ENCODE results near the gene C12orf42. TPM values are rescaled to one million over a fixed set of nuclear protein-coding genes. Genes with fewer than 3 reads are reported as not detected.

Gene C12orf42
- total RNA-seq, 1 experiment from 2014 or later, result 0.37 TPM

DNA sequence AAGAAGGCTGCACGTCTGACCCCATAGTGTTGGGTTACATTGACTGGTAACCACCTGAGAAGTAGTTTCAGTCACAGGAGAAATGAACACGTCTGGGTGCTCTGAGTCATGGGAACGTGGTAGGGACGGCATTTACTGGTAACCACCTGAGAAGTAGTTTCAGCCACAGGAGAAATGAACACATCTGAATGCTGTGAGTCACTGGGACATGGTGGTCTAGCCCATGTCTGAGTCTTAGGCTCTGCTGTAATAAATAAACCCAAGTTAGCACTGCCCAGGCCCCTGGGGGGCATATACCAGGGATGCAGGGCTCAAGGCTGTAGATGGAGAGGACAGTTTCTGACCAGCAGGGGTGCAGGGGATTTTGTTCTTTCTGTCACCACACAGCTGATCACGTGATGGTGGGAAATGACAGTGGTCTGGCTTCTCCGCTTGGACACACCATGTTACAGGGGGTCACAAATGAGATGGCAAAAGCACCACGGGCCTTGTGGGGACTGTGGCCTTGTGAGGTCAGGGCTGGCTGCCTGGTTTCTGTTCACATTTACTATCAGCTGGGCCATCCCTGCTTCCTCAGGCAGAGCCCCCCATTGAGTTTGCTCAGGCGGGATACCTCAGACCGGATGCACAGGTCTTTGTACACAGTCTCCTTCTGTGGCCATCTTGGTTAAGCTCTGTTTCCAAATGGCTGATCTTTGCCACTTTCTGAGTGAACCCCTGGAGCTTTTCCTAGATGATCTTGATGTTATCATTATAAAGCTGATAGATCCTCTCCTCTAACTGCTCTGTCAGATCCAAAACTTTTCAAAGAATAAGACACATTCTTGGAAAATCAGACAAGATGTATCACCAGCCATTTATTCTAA is 9.8 kb upstream of the C12orf42 start (continued):
- TF ChIP-seq STAT6 (CRISPR knock-in tag; conservative IDR thresholded peaks at IDR 0.05; ENCODE audit: low read depth), result no peak
- no peak for TF ChIP-seq RORB (CRISPR knock-in tag; IDR thresholded peaks at IDR 0.05)
- TF ChIP-seq ZSCAN18 (CRISPR knock-in tag; IDR thresholded peaks at IDR 0.05), result no peak
- no peak for TF ChIP-seq EMX1 (CRISPR knock-in tag; IDR thresholded peaks at IDR 0.05)

- POLR2A ChIA-PET, result no interaction called here
- H3K27ac Mint-ChIP-seq, result no peak overlapping the region
- TF ChIP-seq ZNF232 (CRISPR knock-in tag; IDR thresholded peaks at IDR 0.05) (no peak), IRF2 (CRISPR knock-in tag; IDR thresholded peaks at IDR 0.05; ENCODE audit: borderline replicate concordance, low read depth) (no peak), ATF1 (CRISPR knock-in tag; IDR thresholded peaks at IDR 0.05) (no peak), FOXK1 (CRISPR knock-in tag; IDR thresholded peaks at IDR 0.05) (no peak), IRF1 (CRISPR knock-in tag; IDR thresholded peaks at IDR 0.05) (no peak), GABPB1 (CRISPR knock-in tag; IDR thresholded peaks at IDR 0.05) (no peak), E2F4 (CRISPR knock-in tag; IDR thresholded peaks at IDR 0.05; ENCODE audit: borderline replicate concordance, low read depth) (no peak), SMAD3 (CRISPR knock-in tag; IDR thresholded peaks at IDR 0.05; ENCODE audit: borderline replicate concordance) (no peak), CDX4 (CRISPR knock-in tag; IDR thresholded peaks at IDR 0.05; ENCODE audit: borderline replicate concordance) (no peak), ZNF416 (CRISPR knock-in tag; IDR thresholded peaks at IDR 0.05) (no peak), ZMAT4 (CRISPR knock-in tag; IDR thresholded peaks at IDR 0.05) (no peak), STAT6 (CRISPR knock-in tag; conservative IDR thresholded peaks at IDR 0.05; ENCODE audit: low read depth) (no peak), NR2C2 (CRISPR knock-in tag; IDR thresholded peaks at IDR 0.05) (no peak)
- TF ChIP-seq, protein P1, sequence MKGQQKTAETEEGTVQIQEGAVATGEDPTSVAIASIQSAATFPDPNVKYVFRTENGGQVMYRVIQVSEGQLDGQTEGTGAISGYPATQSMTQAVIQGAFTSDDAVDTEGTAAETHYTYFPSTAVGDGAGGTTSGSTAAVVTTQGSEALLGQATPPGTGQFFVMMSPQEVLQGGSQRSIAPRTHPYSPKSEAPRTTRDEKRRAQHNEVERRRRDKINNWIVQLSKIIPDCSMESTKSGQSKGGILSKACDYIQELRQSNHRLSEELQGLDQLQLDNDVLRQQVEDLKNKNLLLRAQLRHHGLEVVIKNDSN (CRISPR knock-in tag; IDR thresholded peaks at IDR 0.05), result no peak
- TF ChIP-seq, protein P2, sequence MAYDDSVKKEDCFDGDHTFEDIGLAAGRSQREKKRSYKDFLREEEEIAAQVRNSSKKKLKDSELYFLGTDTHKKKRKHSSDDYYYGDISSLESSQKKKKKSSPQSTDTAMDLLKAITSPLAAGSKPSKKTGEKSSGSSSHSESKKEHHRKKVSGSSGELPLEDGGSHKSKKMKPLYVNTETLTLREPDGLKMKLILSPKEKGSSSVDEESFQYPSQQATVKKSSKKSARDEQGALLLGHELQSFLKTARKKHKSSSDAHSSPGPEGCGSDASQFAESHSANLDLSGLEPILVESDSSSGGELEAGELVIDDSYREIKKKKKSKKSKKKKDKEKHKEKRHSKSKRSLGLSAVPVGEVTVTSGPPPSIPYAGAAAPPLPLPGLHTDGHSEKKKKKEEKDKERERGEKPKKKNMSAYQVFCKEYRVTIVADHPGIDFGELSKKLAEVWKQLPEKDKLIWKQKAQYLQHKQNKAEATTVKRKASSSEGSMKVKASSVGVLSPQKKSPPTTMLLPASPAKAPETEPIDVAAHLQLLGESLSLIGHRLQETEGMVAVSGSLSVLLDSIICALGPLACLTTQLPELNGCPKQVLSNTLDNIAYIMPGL (CRISPR knock-in tag; IDR thresholded peaks at IDR 0.05), result no peak
Measured at GRCh38 chr12:103504606-103505005, 8.8 kb upstream of the C12orf42 start.

More at GRCh38 chr12:103504606-103505005, 8.8 kb upstream of the C12orf42 start:
- ATAC-seq, result no peak
- Mint-ChIP-seq H3K36me3 (no peaks in the 10 kb centered on the region), H3K4me1 (no peaks in the 10 kb centered on the region), H3K9me3 (peaks cover 4% of the 10 kb centered on the region; the same call in 1 of the 2 replicates), H3K4me3 (no peak overlapping the region), H3K27me3 (ENCODE audit: low read depth) (no peaks in the 10 kb centered on the region)
- CTCF ChIA-PET, result interaction anchor here (0.6 to 0.9 kb wide), 3 partner anchors 10 to 554 kb away, joined by 3 to 4 read pairs (median 3); no protein-coding TSS in a partner anchor
- DNase-seq (ENCODE audit: low spot score), result no peak
